CMK (cell line): ENCODE results near the gene OR52W1.
A peak's percentile ranks its signal among the peaks of the same experiment; 100 is the strongest.
"Not testable (repeated sequence)": the region's sequence is repeated elsewhere in the genome, so short reads cannot be mapped to it uniquely, and the experiment has no call there.

Source experiments
- DNase-seq: peaks from one replicate; pipeline ENCODE4 v3.0.0-alpha.2; 2010; ENCODE audit warnings: low read depth

OR52W1 gene

GRCh38 chr11:6217722-6218121 is 18.7 kb downstream of the OR52W1 start:
- no peak for DNase-seq

DNA sequence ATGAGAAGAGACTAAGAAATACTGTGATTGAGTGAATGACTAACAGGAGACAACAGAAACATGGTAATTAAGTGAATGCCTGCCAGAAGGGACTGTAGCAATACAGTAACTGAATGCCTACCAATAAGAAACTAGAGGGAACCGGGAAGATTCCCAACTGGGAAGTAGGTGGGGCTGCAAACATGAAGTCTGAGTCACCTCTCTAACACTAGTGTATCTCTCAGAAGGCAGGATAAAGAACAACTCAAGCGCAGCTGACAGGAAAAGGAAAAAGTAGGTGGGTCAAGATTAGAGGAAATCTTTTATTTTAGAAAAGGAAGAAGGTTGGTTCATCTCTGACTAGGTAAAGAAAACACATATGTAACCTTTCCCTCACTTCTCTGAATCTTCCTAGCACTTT is 20.3 kb downstream of the OR52W1 start:
- DNase-seq = no peak

- no peak for DNase-seq
Observed at GRCh38 chr11:6223854-6224253, 24.8 kb downstream of the OR52W1 start.

DNA sequence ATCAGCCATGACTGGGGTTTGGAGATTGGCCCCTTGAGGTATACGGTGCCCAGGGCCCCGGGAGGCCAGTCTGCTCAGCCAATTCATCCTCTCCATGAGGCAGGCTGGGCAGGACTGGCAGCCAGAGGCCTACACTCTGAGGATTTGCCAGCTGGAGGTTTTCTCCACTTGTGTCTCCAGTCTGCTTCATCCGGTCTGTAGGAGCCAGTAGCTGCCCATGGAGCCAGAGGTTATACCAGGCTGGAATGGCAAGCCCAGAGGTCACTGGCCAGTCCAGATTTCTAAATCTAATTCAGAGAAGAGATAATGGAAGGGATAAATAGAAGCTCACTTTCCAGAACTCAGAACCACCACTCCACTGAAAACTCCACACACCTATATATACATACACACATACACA is 25.4 kb downstream of the OR52W1 start:
- no peak for DNase-seq

DNA sequence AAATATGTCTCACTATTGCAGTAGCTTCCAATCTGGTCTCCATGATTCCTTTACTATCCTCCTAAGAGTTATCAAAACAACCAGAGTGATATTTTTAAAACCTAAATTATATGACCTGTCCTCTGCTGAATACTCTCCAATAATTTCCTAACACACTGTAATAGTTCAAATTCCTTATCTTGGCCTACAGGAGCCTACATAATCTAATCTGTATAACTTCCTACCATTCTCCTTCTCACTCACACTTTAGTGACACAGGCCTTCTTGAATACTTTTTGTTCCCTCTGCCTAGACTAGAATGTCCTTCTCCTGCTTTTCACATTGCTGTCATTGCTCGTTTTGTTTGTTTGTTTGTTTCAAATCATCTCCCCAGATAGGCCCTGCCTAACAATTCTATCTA is 26.0 kb downstream of the OR52W1 start:
- no peak for DNase-seq

- no peak for DNase-seq
Observed at GRCh38 chr11:6225896-6226295, 26.9 kb downstream of the OR52W1 start.

DNA sequence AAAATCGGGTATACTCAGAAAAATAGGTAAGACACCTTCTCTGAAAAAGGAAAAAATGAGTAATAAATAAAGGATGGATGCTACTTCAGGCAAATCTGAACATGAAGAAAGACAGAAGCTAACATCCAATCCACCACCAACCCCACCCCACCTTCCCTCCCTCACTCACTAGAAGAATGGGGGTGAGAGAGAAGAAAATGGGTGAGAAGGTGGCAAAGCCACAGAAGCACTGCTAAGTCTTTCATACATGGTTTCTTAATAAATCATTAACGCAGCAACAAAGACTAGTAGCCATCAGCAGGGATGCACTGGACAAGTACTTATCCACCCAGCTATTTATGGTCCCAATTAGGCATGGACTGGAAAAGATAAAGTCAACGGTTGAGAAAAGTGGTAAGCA is 29.5 kb downstream of the OR52W1 start:
- DNase-seq = no peak

- no peak for DNase-seq
Observed at GRCh38 chr11:6229911-6230310, 30.9 kb downstream of the OR52W1 start.

- no peak for DNase-seq
Observed at GRCh38 chr11:6232899-6233298, 33.9 kb downstream of the OR52W1 start.

- DNase-seq = no peak
Observed at GRCh38 chr11:6233984-6234386, 35.0 kb downstream of the OR52W1 start.

- DNase-seq = peak; percentile 98
Observed at GRCh38 chr11:6234387-6235107, 35.5 kb downstream of the OR52W1 start, which contains the start of gene FHIP1B. FHIP1B (minus strand) TSS chr11:6234636; CDS start chr11:6224516, 10,120 bp downstream.

DNA sequence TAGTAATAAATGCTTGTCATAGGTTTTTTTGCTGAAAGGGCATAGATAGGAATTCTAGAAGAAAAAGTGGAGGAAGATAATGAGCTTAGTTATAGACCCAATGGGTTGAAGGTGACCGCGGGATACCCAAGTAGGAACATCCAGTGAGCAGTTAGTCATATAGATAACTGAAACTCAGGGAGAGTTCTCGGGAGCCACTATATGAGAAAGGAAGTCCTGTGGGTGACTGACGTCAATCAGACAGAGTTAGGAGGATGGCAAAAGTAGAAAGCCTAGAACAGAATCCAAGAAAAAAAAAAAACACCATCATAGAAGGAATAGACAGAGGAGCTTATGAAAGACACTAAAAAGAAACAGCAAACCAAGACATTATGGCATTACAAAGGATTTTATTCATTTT is 38.2 kb downstream of the OR52W1 start:
- DNase-seq = no peak

GRCh38 chr11:6237761-6238302 is 38.8 kb downstream of the OR52W1 start:
- DNase-seq = no peak

- no peak for DNase-seq
Observed at GRCh38 chr11:6238902-6239301, 39.9 kb downstream of the OR52W1 start, which contains the start of gene CNGA4. CNGA4 (plus strand) TSS chr11:6239089; CDS start chr11:6239207, 118 bp downstream.

- DNase-seq = no peak
Observed at GRCh38 chr11:6240139-6240538, 41.1 kb downstream of the OR52W1 start.

DNA sequence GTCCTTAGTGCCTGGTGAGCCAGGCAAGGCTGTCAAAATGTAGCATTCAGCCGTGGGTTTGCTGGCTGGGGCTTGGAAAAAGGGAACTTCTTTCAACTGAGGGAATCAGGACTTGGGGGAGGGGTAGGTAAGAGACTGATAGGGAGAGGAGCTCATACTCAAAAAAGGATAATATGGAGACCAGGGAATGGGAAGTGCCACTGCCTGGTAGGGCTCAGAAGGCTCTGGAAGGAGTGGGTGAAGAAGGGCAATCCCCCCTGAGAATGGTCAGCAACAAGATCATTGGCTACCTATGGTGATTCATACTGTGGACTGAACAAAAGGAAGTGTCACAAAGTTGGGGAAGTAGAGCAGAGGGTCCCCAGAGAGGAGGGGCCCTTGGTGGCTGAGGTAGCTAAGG is 41.8 kb downstream of the OR52W1 start:
- no peak for DNase-seq

GRCh38 chr11:6241316-6241715 is 42.3 kb downstream of the OR52W1 start:
- DNase-seq = no peak

DNA sequence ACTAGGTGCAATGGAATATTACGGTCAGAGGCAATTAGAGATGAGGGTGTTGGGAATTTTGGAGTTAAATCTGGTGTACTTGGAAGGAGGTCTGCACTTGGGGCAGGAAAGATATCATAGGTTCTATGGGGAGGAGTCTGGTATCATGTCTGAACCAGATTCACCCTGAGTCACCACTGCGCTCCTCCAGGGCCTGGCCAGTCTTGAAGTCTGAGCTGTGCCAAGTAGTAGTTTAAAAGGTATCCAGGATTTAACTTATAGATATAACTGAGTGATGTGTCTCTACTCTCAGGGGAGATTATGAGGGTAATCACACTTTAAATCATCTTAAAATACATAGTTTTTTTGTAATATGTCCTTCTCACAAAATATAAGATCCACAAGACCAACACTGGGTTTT is 46.5 kb downstream of the OR52W1 start:
- DNase-seq = no peak

DNA sequence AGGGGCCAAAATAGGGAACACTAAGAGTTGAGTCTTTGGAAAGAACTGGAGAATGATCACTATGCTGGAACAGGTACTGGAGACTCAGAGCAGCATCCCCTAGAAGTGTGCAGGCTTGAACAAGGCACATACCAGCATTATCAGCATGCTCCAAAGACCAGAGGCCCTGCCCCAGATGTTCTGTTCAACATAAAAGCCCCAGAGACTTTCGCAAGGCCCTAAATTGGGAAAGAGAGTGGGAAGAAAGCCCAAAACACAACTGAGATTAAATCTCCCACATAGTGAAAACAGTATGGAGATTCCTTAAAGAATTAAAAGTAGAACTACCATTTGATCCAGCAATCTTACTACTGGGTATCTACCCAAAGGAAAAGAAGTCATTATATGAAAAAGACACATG is 49.2 kb downstream of the OR52W1 start:
- no peak for DNase-seq

GRCh38 chr11:6248897-6249296 is 49.9 kb downstream of the OR52W1 start:
- DNase-seq = not testable (repeated sequence)
